HL-60 (cell line): Measurements from ENCODE around the gene RASAL3.

Source experiments
- DNase-seq, 2 experiments: peaks; one replicate each; pipeline ENCODE4 v3.0.0-alpha.2; 2010 to 2020; ENCODE audit warnings: low read depth in 1 of 2, low spot score in 1 of 2
- H3K27ac ChIP-seq: fragments of 250-450 bp; sonication (Bioruptor Pico); replicated peaks from 2 replicates; pipeline ENCODE4 v1.5.1; 2020; ENCODE audit warnings: mild to moderate bottlenecking, moderate library complexity
- H3K27me3 ChIP-seq: fragments of 250-450 bp; sonication (Bioruptor Pico); 2 replicates; pipeline ENCODE4 v1.5.1; 2021; ENCODE audit warnings: mild to moderate bottlenecking, moderate library complexity; ENCODE audit not compliant: insufficient read depth, poor library complexity, severe bottlenecking
- H3K4me3 ChIP-seq: replicated peaks from 2 replicates; pipeline ENCODE4 v1.5.1; 2011; ENCODE audit warnings: mild to moderate bottlenecking, control low read depth, low read length; ENCODE audit not compliant: insufficient read depth
- GABPA ChIP-seq: IDR thresholded peaks from 2 replicates; pipeline ENCODE4 v1.6.1; 2012; ENCODE audit warnings: low read depth
- POLR2AphosphoS5 ChIP-seq: IDR thresholded peaks from 2 replicates; pipeline ENCODE4 v1.6.1; 2012; ENCODE audit warnings: low read depth
- SPI1 ChIP-seq: IDR thresholded peaks from 2 replicates; pipeline ENCODE4 v1.6.1; 2012; ENCODE audit warnings: low read depth, mild to moderate bottlenecking, borderline replicate concordance
- TF ChIP-seq, protein P1 (sequence below): IDR thresholded peaks from 2 replicates; pipeline ENCODE4 v1.6.1; 2012; ENCODE audit warnings: low read depth; ENCODE audit not compliant: insufficient replicate concordance
- TF ChIP-seq, protein P2 (sequence below): IDR thresholded peaks from one replicate; pipeline ENCODE4 v1.5.1; 2011; ENCODE audit warnings: low read length, control low read depth, inconsistent platforms; ENCODE audit not compliant: insufficient read depth

The RASAL3 gene

DNA sequence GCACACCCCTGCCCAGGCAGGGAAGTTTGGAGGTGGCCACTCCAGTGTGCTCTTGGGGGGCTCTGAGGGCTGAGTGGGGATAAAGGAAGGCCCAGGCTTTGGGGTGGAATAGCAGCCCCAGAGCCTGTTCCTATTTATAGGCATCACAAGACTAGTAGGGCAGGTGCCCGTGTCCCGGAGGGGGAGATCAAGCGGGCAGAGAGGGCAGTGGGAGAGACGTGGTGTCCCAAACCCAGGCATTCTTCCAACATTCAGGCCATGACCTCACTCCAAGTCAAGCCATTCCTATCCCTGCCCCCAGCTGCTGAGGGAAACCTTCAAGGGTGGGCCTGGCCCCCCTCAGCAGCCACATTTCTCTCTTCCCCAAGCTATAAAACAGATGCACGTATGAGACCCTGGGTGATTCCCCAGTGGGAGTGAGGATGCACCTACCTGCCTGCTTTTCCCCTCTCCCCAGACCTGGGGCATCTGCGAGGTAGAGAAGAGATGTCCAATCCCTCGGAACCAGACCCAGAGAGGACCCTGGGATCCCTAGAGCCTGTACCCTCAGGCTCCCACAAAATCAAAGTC lies 18.5 kb downstream of the RASAL3 start:
- H3K27me3 ChIP-seq, result no peaks in the 10 kb centered on the region

DNA sequence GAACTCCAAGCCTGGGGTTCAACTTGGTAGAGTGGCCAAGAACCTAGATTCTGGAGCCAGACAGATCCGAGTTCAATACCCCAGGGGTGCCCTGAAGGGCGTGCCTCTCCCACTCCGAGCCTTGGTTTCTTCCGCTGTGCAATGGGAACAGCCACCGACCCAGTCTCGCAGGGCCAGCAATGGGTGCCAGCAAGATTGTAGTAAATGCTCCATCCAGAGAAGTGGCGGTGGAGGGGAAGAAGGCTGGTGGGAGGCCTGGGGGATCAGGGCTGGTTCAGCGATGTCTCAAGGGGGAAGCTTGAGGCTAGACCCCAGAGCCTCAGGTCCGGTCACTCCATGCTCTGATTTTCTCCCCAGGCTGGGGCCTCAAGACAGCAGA lies 19.1 kb downstream of the RASAL3 start:
- no peak for DNase-seq
- no peak overlapping the region for H3K4me3 ChIP-seq
- no peaks in the 10 kb centered on the region for H3K27me3 ChIP-seq
- TF ChIP-seq, protein P1, sequence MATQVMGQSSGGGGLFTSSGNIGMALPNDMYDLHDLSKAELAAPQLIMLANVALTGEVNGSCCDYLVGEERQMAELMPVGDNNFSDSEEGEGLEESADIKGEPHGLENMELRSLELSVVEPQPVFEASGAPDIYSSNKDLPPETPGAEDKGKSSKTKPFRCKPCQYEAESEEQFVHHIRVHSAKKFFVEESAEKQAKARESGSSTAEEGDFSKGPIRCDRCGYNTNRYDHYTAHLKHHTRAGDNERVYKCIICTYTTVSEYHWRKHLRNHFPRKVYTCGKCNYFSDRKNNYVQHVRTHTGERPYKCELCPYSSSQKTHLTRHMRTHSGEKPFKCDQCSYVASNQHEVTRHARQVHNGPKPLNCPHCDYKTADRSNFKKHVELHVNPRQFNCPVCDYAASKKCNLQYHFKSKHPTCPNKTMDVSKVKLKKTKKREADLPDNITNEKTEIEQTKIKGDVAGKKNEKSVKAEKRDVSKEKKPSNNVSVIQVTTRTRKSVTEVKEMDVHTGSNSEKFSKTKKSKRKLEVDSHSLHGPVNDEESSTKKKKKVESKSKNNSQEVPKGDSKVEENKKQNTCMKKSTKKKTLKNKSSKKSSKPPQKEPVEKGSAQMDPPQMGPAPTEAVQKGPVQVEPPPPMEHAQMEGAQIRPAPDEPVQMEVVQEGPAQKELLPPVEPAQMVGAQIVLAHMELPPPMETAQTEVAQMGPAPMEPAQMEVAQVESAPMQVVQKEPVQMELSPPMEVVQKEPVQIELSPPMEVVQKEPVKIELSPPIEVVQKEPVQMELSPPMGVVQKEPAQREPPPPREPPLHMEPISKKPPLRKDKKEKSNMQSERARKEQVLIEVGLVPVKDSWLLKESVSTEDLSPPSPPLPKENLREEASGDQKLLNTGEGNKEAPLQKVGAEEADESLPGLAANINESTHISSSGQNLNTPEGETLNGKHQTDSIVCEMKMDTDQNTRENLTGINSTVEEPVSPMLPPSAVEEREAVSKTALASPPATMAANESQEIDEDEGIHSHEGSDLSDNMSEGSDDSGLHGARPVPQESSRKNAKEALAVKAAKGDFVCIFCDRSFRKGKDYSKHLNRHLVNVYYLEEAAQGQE, result no peak
- TF ChIP-seq POLR2AphosphoS5 (no peak), GABPA (no peak), SPI1 (no peak)
- TF ChIP-seq, protein P2, sequence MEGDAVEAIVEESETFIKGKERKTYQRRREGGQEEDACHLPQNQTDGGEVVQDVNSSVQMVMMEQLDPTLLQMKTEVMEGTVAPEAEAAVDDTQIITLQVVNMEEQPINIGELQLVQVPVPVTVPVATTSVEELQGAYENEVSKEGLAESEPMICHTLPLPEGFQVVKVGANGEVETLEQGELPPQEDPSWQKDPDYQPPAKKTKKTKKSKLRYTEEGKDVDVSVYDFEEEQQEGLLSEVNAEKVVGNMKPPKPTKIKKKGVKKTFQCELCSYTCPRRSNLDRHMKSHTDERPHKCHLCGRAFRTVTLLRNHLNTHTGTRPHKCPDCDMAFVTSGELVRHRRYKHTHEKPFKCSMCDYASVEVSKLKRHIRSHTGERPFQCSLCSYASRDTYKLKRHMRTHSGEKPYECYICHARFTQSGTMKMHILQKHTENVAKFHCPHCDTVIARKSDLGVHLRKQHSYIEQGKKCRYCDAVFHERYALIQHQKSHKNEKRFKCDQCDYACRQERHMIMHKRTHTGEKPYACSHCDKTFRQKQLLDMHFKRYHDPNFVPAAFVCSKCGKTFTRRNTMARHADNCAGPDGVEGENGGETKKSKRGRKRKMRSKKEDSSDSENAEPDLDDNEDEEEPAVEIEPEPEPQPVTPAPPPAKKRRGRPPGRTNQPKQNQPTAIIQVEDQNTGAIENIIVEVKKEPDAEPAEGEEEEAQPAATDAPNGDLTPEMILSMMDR, result no peak
- no peak overlapping the region for H3K27ac ChIP-seq

More for the DNA sequence above, 18.5 kb downstream of the RASAL3 start:
- DNase-seq, result no peak
- TF ChIP-seq, protein P1, result no peak
- TF ChIP-seq, protein P2, result no peak
- TF ChIP-seq POLR2AphosphoS5 (no peak), SPI1 (no peak)
- Histone ChIP-seq H3K4me3 (no peak overlapping the region), H3K27ac (no peak overlapping the region)

DNA sequence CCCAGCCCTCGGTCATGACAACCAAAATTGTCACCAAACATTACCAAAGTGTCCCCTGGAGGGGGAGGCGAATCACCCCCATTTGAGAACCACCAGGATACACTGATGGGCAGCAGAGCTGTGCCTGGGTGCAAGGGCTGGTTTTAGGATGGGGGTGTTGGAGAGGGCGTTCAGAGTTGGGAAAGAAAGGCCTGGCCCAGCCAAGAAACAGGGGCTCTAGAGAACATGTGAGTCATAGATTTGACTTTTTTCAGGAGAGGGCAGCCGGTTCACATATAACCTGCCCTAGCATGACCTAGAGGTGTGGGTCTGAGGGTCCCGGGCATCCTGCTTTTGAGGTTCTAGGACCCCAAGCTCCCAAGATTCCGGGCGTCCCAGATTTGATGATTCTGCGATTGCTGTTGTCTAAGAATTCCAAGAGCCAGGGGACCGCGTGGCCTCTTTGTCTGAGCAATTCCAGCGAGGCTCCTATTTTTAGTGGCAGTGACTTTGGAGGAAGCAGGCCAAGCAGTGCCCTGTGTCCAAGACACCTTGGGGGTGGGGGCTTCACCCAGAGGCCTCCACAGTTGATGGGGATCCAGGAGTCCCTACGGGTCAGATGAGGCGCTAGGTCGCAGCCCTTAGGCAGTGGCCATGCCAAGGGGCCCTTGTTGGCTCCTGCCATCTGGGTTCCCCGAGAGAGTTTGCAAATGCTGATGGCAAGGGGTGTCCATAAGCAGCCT lies 19.7 kb downstream of the RASAL3 start:
- TF ChIP-seq, protein P2, result no peak
- TF ChIP-seq, protein P1, result no peak
- TF ChIP-seq SPI1, result no peak
- no peak for TF ChIP-seq POLR2AphosphoS5
- no peak for TF ChIP-seq GABPA
- DNase-seq, result no peak
- Histone ChIP-seq H3K27me3 (no peaks in the 10 kb centered on the region), H3K4me3 (no peak overlapping the region), H3K27ac (no peak overlapping the region)
